ENCODE results near the gene DOCK2. TPM values are rescaled to one million over a fixed set of nuclear protein-coding genes. Genes with fewer than 3 reads are reported as not detected.

DOCK2 gene
- total RNA-seq, 4 donors from 2014 or later = 2.0 to 17.4 (median 7.5) TPM

DNA sequence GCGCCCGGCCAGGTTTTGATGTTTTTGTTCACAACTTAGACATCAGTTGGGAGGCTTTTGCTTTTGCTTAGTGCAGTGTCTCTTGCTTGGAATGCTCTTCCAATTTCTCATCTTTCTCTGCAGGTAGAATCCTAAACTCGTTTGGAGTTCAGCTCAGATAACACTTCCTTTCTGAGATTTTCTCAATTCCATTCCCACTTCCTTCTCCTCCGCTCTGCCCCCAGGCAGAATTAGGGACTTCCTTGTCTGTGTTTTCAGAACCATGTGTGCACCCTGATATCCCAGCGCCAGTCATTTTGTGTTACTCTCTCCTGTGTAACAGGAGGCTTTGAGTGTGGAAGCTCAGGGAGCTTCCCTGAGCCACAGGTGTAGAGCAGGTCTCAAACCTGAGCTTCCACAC, 172.2 kb downstream of the DOCK2 start:
- H3K4me1 ChIP-seq = no peaks in the 10 kb centered on the region
- H3K27me3 ChIP-seq = no peaks in the 10 kb centered on the region
- intact Hi-C loops (cut with DNase I; ENCODE audit: low total_unique reads) = no loop called here
- H3K27ac ChIP-seq = no peak overlapping the region
- no peak for DNase-seq
- H3K9me3 ChIP-seq = no peaks in the 10 kb centered on the region
- no peaks in the 10 kb centered on the region for H3K36me3 ChIP-seq
- no peak overlapping the region for H3K4me3 ChIP-seq
- TF ChIP-seq, protein P1, sequence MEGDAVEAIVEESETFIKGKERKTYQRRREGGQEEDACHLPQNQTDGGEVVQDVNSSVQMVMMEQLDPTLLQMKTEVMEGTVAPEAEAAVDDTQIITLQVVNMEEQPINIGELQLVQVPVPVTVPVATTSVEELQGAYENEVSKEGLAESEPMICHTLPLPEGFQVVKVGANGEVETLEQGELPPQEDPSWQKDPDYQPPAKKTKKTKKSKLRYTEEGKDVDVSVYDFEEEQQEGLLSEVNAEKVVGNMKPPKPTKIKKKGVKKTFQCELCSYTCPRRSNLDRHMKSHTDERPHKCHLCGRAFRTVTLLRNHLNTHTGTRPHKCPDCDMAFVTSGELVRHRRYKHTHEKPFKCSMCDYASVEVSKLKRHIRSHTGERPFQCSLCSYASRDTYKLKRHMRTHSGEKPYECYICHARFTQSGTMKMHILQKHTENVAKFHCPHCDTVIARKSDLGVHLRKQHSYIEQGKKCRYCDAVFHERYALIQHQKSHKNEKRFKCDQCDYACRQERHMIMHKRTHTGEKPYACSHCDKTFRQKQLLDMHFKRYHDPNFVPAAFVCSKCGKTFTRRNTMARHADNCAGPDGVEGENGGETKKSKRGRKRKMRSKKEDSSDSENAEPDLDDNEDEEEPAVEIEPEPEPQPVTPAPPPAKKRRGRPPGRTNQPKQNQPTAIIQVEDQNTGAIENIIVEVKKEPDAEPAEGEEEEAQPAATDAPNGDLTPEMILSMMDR (IDR thresholded peaks at IDR 0.05) = no peak
- no peak for TF ChIP-seq POLR2A (IDR thresholded peaks at IDR 0.05)

DNA sequence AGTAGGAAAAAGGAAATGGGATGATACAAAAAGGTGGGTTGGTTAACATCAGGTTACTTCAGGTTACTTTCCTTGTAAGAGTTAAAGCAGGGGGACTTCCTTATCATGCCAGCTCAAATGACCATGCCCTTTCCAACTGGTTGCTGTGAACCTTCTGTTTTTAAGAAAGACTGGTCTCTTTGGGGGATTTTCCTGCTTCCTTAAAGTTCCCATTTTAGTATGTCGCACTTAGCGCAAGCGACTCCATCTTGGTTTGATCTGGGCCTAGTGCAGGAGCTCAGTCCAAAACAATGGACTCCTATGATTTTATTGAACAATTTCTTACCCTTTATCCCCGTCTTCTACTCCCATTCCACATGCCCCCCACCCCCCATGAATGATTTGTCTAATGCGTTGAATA, 173.4 kb downstream of the DOCK2 start:
- Histone ChIP-seq H3K27me3 (no peaks in the 10 kb centered on the region), H3K36me3 (no peaks in the 10 kb centered on the region), H3K27ac (no peak overlapping the region), H3K4me3 (no peak overlapping the region), H3K9me3 (no peaks in the 10 kb centered on the region), H3K4me1 (no peaks in the 10 kb centered on the region)
- intact Hi-C loops (cut with DNase I; ENCODE audit: low total_unique reads) = no loop called here
- TF ChIP-seq, protein P1 (IDR thresholded peaks at IDR 0.05) = no peak
- TF ChIP-seq POLR2A (IDR thresholded peaks at IDR 0.05) = no peak
- no peak for DNase-seq

DNA sequence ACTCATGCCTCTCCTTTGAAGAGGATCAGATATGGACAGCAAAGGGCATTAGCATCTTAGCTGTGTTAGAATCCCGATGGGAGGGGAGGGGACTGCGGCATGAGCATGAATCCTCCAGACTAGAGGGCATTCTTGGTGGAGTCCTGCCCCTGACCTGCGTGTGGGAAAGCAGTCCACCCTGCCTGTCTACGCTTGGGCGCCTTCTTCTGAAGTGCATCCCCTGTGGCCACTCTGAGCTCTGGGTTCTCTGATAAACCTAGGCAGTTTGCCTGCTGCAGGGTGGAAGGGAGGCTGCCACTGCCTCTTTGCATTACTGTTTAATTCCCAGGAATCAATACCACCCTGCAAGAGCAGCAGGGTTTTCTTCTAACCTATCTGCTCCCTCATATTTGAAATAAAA, 173.9 kb downstream of the DOCK2 start:
- H3K4me3 ChIP-seq = no peak overlapping the region
- H3K9me3 ChIP-seq = no peaks in the 10 kb centered on the region
- TF ChIP-seq, protein P1 (IDR thresholded peaks at IDR 0.05) = no peak
- H3K36me3 ChIP-seq = no peaks in the 10 kb centered on the region
- no peak overlapping the region for H3K27ac ChIP-seq
- H3K27me3 ChIP-seq = no peaks in the 10 kb centered on the region
- no peak for DNase-seq
- H3K4me1 ChIP-seq = no peaks in the 10 kb centered on the region
- intact Hi-C loops (cut with DNase I; ENCODE audit: low total_unique reads) = no loop called here

DNA sequence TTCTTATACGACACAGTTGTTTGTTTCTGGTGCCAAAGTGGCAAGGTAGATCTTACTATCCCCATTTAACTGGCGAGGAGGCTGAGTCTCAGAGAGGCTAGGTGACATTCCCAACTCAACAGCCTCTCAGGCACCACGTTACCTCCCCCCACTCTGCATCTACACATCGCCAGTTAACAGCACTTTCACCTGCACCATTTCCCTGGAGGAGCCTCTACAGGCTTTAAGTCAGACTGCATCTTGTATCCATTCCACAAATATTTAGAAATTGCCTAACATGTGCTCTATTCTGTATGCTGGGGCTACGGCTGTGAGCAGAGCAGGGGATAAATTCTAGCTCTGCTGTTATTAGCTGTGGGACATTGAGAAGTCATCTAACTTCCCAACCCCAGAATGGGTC, 174.6 kb downstream of the DOCK2 start:
- H3K4me3 ChIP-seq = no peak overlapping the region
- intact Hi-C loops (cut with DNase I; ENCODE audit: low total_unique reads) = no loop called here
- H3K9me3 ChIP-seq = no peaks in the 10 kb centered on the region
- no peaks in the 10 kb centered on the region for H3K27me3 ChIP-seq
- no peak for TF ChIP-seq POLR2A (IDR thresholded peaks at IDR 0.05)
- TF ChIP-seq, protein P1 (IDR thresholded peaks at IDR 0.05) = no peak
- H3K36me3 ChIP-seq = no peaks in the 10 kb centered on the region
- no peaks in the 10 kb centered on the region for H3K4me1 ChIP-seq
- DNase-seq = no peak
- no peak overlapping the region for H3K27ac ChIP-seq

DNA sequence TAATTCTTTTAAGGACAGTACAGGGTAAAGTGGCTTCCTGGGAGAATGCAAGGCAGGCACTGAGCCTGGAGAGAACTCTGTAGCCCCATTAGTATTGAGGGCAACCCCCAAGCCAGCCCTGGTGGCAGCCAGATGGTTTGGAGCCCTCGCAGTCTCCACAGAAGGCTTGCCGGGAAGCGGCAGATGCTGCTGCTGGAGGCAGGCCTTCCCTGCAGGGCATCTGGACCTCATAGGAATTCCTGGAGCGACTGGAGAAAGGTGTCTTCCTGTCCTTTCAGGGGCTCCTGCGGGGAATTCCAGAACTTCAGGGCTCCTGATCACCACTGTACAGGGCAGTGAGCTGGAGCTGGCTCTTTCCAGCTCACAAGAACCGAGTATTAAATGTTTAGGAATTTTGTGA, 175.7 kb downstream of the DOCK2 start:
- intact Hi-C loops (cut with DNase I; ENCODE audit: low total_unique reads) = no loop called here

More for the DNA sequence above, 175.7 kb downstream of the DOCK2 start:
- Histone ChIP-seq H3K27me3 (no peaks in the 10 kb centered on the region), H3K4me3 (no peak overlapping the region), H3K4me1 (no peaks in the 10 kb centered on the region), H3K36me3 (no peaks in the 10 kb centered on the region), H3K27ac (no peak overlapping the region), H3K9me3 (no peaks in the 10 kb centered on the region)
- DNase-seq = no peak
- TF ChIP-seq POLR2A (IDR thresholded peaks at IDR 0.05) = no peak
- TF ChIP-seq, protein P1 (IDR thresholded peaks at IDR 0.05) = no peak

Data from uterus (tissue), 4 donors.